HepG2 (cell line): ENCODE measurements around the gene GSDME.

ENCODE experiments used
- CAMTA2 ChIP-seq: sonication (generic); formaldehyde crosslinking; IDR thresholded peaks from 2 replicates; pipeline ENCODE4 v1.4.0; 2020; ENCODE audit warnings: mild to moderate bottlenecking, missing genetic modification reagents, borderline replicate concordance
- RFXAP ChIP-seq: sonication (generic); formaldehyde crosslinking; IDR thresholded peaks from 2 replicates; pipeline ENCODE4 v1.4.0; 2020; ENCODE audit warnings: missing genetic modification reagents, borderline replicate concordance
- ZNF143 ChIP-seq: sonication (generic); formaldehyde crosslinking; IDR thresholded peaks from 2 replicates; pipeline ENCODE4 v1.4.0; 2020; ENCODE audit warnings: missing genetic modification reagents
- ZNF737 ChIP-seq: sonication (generic); formaldehyde crosslinking; IDR thresholded peaks from 2 replicates; pipeline ENCODE4 v1.5.0; 2020; ENCODE audit warnings: missing genetic modification reagents, mild to moderate bottlenecking, borderline replicate concordance

DNA sequence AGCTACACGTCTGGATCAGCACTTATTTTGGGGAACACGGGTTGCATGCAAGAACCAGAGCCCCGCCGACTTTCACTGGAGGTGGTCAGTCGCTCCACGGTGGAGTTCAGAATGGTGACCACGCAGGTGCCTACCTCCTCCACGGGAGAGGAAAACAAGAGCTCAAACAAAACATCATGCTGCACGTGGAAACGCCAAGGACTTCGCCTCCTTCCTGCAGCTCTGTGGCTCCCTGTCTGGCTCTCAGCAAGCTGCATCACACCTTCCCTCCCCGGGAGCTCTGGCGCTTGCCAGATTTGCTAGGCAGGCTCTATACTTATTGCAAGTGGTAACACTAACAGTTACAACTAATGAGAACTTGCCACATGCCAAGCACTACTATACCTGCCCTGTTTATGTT is 26.0 kb downstream of the GSDME start:
- TF ChIP-seq RFXAP (no peak), CAMTA2 (CRISPR knock-in tag) (no peak), ZNF143 (CRISPR knock-in tag) (no peak), ZNF737 (no peak)
